ENCODE measurements around the gene STK31.
A peak's percentile ranks its signal among the peaks of the same experiment; 100 is the strongest.
"Not testable (repeated sequence)": the region's sequence is repeated elsewhere in the genome, so short reads cannot be mapped to it uniquely, and the experiment has no call there.

The STK31 gene, protein sequence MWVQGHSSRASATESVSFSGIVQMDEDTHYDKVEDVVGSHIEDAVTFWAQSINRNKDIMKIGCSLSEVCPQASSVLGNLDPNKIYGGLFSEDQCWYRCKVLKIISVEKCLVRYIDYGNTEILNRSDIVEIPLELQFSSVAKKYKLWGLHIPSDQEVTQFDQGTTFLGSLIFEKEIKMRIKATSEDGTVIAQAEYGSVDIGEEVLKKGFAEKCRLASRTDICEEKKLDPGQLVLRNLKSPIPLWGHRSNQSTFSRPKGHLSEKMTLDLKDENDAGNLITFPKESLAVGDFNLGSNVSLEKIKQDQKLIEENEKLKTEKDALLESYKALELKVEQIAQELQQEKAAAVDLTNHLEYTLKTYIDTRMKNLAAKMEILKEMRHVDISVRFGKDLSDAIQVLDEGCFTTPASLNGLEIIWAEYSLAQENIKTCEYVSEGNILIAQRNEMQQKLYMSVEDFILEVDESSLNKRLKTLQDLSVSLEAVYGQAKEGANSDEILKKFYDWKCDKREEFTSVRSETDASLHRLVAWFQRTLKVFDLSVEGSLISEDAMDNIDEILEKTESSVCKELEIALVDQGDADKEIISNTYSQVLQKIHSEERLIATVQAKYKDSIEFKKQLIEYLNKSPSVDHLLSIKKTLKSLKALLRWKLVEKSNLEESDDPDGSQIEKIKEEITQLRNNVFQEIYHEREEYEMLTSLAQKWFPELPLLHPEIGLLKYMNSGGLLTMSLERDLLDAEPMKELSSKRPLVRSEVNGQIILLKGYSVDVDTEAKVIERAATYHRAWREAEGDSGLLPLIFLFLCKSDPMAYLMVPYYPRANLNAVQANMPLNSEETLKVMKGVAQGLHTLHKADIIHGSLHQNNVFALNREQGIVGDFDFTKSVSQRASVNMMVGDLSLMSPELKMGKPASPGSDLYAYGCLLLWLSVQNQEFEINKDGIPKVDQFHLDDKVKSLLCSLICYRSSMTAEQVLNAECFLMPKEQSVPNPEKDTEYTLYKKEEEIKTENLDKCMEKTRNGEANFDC

GRCh38 chr7:23710000-23710399, at the start of gene STK31:
Gene STK31 (plus strand): TSS chr7:23710219. CDS start chr7:23710286, 67 bp downstream.
- no peak for DNase-seq

DNA sequence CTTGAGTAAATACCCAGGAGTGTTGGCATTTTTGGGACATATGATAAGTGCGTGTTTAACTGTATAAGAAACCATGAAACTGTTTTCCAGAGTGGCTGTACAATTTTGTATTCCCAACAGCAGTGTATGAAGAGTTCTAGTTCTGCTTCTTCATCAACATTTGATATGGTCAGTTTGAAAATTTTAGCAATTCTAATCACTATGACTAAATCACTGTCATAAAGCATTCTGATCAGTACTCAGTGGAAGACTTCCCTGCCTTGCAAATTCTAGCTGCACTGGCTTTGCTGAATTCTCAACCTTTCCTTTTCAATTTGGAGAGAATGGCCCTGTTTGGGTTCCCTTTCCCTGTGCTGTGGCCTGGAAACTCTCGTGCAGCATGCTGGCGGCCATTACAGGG, 48.6 kb upstream of the STK31 start:
- no peak for DNase-seq

- DNase-seq: no peak
Observed at GRCh38 chr7:23662124-23662983, 47.7 kb upstream of the STK31 start.

- no peak for DNase-seq
Observed at GRCh38 chr7:23662984-23663313, 47.1 kb upstream of the STK31 start.

- DNase-seq: no peak
Observed at GRCh38 chr7:23664122-23664521, 45.9 kb upstream of the STK31 start.

DNA sequence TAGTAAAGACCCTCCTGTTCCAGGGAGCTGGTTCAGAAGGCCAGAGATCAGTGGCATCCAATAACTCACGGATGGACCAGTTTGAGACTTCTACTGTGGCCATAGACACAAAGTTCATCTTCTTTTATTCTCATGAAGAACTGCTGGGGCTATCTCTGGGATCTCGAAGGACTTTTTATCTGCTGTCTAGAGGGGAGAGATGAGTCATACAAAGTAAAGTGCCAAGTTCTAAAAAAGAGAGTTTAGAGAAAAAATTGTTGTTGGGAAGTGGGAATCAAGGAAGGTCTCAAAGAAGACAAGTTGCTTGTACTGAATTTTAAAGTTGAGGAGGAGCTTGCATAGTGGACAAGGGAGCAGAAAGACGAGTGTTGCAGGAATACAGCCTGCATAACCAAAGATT, 38.0 kb upstream of the STK31 start:
- DNase-seq: no peak

GRCh38 chr7:23679898-23680413, 30.1 kb upstream of the STK31 start, which contains the start of gene FAM221A:
Gene FAM221A (plus strand): TSS chr7:23680199. CDS start chr7:23680219, 20 bp downstream.
- DNase-seq: peak; percentile 25

DNA sequence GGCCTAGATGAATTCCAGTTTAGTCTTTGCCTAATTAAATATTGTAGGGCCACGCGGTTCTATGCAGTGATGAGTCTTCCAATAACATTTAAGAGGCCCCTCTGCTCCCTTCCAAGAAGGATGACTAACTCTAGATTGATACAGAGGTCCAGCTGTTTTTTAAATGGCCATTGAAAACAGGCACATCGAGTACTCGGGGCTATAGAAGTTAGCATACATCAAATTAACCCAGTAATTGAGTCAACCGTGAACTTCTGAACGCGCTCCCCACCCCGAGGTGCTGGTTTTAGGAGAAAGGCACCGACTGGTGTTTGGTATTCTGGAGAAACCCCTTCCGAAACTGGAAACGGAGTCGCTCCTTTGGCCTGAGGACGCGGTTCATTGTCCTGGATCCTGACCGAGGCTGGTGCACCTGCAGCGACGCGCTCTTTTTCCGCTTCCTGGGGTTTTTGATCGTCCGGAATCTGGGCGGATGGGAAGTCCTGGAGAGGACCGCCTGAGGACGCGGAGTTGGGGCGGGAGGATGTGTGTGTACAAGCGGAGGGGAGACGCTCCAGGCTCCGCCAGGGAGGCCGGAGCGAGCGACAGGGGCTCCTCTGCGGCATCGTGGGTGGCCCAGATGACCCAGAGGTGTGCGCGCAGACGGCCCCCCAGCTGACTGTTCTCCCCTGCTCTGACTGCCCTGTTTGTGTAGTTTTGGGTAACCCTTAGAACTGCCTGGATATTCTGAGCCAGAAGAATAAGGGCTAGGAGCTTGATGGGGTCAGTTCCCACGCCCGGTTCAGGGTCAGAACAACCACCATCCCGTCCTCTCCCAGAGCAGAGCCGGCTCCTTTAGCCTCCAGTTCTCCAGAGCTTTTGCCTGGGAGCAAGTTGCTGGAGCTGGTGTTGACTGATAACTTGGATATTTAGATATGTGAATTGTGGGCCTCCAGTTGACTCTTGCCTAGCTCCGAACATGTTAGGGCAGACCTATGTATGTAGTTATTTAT, 29.3 kb upstream of the STK31 start:
- DNase-seq: peak; percentile 65

- DNase-seq: not testable (repeated sequence)
Observed at GRCh38 chr7:23684041-23684440, 26.0 kb upstream of the STK31 start.

DNA sequence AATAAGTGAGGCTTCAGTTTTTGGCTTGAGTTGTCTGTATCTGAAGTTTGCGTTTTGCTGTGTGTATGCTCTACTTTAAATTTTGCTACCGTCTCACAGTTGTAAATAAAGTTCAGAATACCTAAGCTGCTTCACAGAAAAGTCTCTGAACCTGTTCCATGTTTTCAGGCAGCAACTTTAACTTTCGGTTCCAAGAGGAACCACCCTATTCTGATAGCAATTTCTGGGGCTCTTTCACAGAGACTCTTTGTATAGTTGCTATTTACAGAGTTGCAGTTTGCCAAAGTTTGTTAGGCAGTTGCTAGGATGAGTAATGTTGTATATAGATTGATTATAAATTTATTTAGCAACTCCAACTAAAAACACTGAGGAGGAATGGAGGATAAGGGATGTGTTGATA, 24.3 kb upstream of the STK31 start:
- no peak for DNase-seq

GRCh38 chr7:23687011-23687410, 23.0 kb upstream of the STK31 start:
- no peak for DNase-seq

DNA sequence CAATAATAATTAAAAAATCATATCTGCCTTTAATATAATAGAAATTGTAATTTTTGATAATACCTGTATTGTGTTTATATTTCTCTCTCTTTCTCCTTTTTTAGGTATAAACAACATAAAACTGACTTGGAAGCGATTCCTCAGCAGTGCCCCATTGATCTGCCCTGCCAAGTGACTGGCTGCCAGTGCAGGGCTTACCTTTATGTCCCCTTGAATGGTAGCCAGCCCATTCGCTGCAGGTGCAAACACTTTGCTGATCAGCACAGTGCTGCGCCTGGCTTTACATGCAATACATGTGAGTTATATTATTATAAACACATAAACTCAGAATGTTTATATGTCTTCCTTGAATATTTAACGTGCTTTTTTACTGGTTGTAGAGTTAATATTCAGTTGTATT, 20.9 kb upstream of the STK31 start:
- DNase-seq: no peak

GRCh38 chr7:23691320-23691719, 18.7 kb upstream of the STK31 start:
- no peak for DNase-seq

DNA sequence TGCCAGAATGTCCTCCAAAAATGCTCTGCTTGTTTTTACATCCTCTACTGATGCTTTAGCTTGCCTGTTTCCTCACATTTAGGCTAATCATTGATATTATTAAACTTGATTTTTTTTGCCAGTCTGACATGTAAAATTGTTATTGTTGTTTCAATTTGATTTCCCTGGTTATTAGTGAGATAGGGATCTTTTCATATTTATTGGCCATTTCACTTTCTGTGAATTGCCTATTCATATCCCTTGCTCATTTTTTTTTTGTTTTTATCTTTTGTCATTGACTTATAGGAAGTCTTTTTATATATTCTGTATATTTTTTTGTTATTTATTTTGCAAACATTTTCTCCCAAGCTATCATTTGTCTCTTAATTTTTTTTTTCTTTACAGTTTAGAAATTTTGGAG, 16.8 kb upstream of the STK31 start:
- no peak for DNase-seq

DNA sequence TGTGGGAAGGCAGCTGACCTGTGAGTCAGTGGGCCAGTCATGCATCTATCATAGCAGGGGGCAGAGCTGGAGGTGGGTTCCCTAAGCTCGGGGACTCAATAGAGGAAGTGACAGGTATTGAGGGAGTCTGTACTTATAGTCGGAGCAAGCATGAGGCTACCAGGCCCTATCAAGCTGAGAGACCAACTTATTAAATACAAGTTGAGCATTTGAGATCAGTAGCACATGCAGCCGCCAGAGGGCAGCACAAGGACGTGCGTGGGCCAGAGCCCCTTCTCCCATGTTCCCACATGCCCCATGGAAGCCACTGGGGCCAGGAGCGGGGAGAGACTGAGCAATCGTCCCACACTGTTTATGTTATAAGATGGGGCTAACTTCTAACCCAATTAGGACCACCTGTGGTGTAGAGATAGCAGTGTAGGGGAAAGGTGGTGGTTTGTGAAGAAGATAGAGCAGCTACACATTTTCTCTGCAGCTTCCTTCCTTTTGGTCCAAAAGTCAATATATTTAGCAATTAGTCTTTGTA, 13.0 kb upstream of the STK31 start:
- DNase-seq: no peak

- no peak for DNase-seq
Observed at GRCh38 chr7:23698822-23699221, 11.2 kb upstream of the STK31 start.

DNA sequence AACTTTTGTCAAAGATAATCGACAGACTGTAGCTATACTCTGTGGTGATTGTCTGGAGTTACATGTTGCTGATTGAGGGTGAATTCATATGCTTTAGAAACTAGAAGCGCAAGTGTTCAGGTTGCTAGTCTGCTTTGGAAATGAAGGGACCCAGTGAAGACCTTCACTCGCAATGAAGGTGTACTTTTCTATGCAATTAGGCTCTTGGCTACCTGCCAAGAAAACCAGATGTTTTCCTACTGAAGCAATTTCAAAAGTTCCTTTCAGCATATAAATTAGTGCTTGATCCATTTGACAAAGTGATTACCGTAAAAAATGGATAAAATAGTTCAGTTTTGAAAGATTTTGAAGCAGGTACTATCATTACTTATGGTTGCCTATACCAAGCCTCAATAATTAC, 10.0 kb upstream of the STK31 start:
- peak; percentile 47 for DNase-seq

- DNase-seq: no peak
Observed at GRCh38 chr7:23709081-23709750, 803 bp upstream of the STK31 start.

DNA sequence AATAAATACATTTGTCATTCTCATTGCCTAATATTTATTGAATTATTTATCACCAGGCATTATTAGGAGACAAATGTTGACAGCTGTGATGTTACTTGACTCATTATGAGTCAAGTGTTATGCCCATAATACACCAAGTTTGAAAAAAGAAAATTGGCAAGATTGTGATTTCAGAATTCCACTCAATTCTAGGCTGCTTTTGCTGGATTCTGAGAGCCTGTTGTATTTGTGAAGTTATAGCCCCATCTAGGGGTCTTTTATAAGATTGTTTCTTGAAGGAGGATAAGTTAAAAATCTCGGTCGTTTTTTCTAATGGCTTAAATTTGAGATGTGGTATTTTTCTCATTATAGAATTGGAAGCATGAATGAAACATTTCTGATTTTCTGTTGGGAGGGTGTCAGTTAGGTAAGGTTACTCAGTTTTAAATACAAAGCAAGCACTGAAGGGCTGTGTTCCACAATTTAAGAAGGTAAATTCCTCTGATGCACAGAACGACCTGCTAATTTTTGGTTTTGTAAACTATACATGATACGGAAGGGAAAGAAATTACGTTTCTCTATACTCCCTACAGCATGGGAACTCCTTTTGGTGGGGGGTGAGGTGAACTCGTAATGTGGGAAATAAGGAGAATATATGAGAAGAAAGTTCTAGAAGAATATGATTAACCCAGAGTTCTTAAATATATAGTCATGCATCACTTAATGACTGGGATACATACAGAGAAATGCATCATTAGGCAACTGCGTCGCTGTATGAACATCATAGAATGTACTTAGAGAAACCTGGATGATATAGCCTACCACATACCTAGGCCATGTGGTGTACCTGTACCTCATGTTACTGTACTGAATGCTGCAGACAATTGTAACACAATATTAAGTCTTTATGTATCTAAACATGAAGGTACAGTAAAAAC, 2.6 kb downstream of the STK31 start:
- peak; percentile 27 for DNase-seq

Measured in NCI-H1105 (cell line).